ENCODE measurements around the gene ATP6AP2.

DNA sequence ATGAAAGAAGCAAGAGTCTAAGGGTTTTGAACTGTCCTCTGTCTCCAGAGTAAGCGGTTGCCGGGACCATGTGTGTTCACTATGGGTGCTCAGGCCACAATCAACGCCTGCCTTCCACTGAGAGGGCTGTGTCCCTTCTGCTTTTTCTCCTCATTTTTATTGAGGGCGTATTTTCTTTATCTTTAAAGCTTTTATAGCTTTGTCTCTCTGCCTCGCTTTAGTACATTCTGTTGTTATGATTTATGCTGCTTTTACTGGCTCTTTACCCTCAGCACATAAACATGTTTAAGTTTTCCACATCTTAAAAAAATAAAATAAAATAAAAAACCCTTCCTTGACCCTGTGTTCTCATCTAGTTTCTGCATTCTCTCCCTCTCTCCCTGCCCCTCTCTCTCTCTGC is 42.4 kb upstream of the ATP6AP2 start:
- TF ChIP-seq FOS (IDR thresholded peaks at IDR 0.05; ENCODE audit: low read depth, low read length) (no peak), SMC3 (IDR thresholded peaks at IDR 0.05; ENCODE audit: low read depth, low read length) (no peak), POLR2A (IDR thresholded peaks at IDR 0.05; ENCODE audit: low read depth, low read length) (no peak), CEBPB (IDR thresholded peaks at IDR 0.05; ENCODE audit: low read depth, low read length) (no peak), MAFK (IDR thresholded peaks at IDR 0.05; ENCODE audit: low read depth, low read length) (no peak)
- TF ChIP-seq, protein P1, sequence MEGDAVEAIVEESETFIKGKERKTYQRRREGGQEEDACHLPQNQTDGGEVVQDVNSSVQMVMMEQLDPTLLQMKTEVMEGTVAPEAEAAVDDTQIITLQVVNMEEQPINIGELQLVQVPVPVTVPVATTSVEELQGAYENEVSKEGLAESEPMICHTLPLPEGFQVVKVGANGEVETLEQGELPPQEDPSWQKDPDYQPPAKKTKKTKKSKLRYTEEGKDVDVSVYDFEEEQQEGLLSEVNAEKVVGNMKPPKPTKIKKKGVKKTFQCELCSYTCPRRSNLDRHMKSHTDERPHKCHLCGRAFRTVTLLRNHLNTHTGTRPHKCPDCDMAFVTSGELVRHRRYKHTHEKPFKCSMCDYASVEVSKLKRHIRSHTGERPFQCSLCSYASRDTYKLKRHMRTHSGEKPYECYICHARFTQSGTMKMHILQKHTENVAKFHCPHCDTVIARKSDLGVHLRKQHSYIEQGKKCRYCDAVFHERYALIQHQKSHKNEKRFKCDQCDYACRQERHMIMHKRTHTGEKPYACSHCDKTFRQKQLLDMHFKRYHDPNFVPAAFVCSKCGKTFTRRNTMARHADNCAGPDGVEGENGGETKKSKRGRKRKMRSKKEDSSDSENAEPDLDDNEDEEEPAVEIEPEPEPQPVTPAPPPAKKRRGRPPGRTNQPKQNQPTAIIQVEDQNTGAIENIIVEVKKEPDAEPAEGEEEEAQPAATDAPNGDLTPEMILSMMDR (conservative IDR thresholded peaks at IDR 0.05; ENCODE audit: low read depth, low read length), result no peak

All from IMR-90 (cell line).